Endothelial cell of umbilical vein (primary cell): ENCODE results near the gene MCM5.

Experiments
- POLR2A ChIP-seq: IDR thresholded peaks from 2 replicates; pipeline ENCODE4 v1.6.1; 2012; ENCODE audit warnings: low read depth, mild to moderate bottlenecking, control low read depth, low read length
- TF ChIP-seq, protein P1 (sequence below), 2 donors: IDR thresholded peaks; 1 replicate in 1 of 2; 2 replicates in 1 of 2; pipeline ENCODE4 v1.5.1; 2011; ENCODE audit warnings: low read length in 2 of 2, mild to moderate bottlenecking in 2 of 2, moderate library complexity in 2 of 2, control low read depth in 1 of 2, inconsistent platforms in 1 of 2, low read depth in 1 of 2; ENCODE audit not compliant: insufficient read depth in 1 of 2; ENCODE audit errors: extremely low read depth in 1 of 2

- no peak for TF ChIP-seq POLR2A
- TF ChIP-seq, protein P1, sequence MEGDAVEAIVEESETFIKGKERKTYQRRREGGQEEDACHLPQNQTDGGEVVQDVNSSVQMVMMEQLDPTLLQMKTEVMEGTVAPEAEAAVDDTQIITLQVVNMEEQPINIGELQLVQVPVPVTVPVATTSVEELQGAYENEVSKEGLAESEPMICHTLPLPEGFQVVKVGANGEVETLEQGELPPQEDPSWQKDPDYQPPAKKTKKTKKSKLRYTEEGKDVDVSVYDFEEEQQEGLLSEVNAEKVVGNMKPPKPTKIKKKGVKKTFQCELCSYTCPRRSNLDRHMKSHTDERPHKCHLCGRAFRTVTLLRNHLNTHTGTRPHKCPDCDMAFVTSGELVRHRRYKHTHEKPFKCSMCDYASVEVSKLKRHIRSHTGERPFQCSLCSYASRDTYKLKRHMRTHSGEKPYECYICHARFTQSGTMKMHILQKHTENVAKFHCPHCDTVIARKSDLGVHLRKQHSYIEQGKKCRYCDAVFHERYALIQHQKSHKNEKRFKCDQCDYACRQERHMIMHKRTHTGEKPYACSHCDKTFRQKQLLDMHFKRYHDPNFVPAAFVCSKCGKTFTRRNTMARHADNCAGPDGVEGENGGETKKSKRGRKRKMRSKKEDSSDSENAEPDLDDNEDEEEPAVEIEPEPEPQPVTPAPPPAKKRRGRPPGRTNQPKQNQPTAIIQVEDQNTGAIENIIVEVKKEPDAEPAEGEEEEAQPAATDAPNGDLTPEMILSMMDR (IDR thresholded peaks at IDR 0.05; ENCODE audit: extremely low read depth in 1 of 2, insufficient read depth in 1 of 2, low read depth in 1 of 2, low read length in 2 of 2), result peak in 1 of 2 donors; percentile 17
Observed at GRCh38 chr22:35470903-35471321, 71.0 kb downstream of the MCM5 start.
